WERI-Rb-1 (cell line): ENCODE data around the gene GPR158.
"Not testable (repeated sequence)": the region's sequence is repeated elsewhere in the genome, so short reads cannot be mapped to it uniquely, and the experiment has no call there.

Experiments used
- DNase-seq: peaks from one replicate; pipeline ENCODE4 v3.0.0-alpha.2; 2020
- H3K27ac ChIP-seq: fragments of 250-450 bp; sonication (Bioruptor Pico); 2 replicates; pipeline ENCODE4 v1.5.1; 2020; ENCODE audit warnings: mild to moderate bottlenecking, moderate library complexity
- H3K27me3 ChIP-seq: fragments of 250-450 bp; sonication (Bioruptor Pico); 2 replicates; pipeline ENCODE4 v1.5.1; 2021; ENCODE audit warnings: mild to moderate bottlenecking, low read depth, moderate library complexity; ENCODE audit not compliant: insufficient read depth, severe bottlenecking
- H3K36me3 ChIP-seq: fragments of 250-450 bp; sonication (Bioruptor Pico); 2 replicates; pipeline ENCODE4 v1.5.1; 2020; ENCODE audit warnings: mild to moderate bottlenecking, moderate library complexity
- H3K4me3 ChIP-seq: 2 replicates; pipeline ENCODE4 v1.5.1; 2011; ENCODE audit warnings: low read depth, mild to moderate bottlenecking, control low read depth, low read length
- H3K9me3 ChIP-seq: fragments of 250-450 bp; sonication (Bioruptor Pico); 2 replicates; pipeline ENCODE4 v1.5.1; 2021; ENCODE audit warnings: mild to moderate bottlenecking, moderate library complexity; ENCODE audit not compliant: severe bottlenecking
- TF ChIP-seq, protein P1 (sequence below): IDR thresholded peaks from 2 replicates; pipeline ENCODE4 v1.5.1; 2011; ENCODE audit warnings: low read depth, mild to moderate bottlenecking, control low read depth, inconsistent platforms, low read length

GPR158 gene

DNA sequence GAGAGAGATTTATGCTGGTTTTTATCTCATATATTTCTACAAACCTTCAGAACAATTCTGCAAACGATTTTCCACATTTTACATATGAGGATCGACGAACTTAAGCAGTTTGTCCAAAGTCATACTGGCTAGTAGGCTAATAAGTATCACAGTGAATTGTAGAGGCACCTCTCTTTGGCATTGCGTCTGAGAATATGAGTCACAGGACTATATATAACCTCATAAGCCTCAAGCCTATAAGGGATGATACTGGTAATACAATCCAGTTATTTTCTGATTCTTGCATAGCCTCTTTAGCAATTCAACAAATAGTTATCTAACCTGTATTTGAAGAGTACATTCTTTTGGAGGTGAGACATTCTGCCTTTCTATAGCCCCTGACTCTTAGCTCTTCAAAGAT, 129.8 kb downstream of the GPR158 start:
- Histone ChIP-seq H3K27me3 (no peaks in the 10 kb centered on the region), H3K36me3 (no peaks in the 10 kb centered on the region), H3K4me3 (no peak overlapping the region), H3K27ac (no peak overlapping the region), H3K9me3 (no peaks in the 10 kb centered on the region)
- DNase-seq, result no peak
- TF ChIP-seq, protein P1, sequence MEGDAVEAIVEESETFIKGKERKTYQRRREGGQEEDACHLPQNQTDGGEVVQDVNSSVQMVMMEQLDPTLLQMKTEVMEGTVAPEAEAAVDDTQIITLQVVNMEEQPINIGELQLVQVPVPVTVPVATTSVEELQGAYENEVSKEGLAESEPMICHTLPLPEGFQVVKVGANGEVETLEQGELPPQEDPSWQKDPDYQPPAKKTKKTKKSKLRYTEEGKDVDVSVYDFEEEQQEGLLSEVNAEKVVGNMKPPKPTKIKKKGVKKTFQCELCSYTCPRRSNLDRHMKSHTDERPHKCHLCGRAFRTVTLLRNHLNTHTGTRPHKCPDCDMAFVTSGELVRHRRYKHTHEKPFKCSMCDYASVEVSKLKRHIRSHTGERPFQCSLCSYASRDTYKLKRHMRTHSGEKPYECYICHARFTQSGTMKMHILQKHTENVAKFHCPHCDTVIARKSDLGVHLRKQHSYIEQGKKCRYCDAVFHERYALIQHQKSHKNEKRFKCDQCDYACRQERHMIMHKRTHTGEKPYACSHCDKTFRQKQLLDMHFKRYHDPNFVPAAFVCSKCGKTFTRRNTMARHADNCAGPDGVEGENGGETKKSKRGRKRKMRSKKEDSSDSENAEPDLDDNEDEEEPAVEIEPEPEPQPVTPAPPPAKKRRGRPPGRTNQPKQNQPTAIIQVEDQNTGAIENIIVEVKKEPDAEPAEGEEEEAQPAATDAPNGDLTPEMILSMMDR, result no peak

DNA sequence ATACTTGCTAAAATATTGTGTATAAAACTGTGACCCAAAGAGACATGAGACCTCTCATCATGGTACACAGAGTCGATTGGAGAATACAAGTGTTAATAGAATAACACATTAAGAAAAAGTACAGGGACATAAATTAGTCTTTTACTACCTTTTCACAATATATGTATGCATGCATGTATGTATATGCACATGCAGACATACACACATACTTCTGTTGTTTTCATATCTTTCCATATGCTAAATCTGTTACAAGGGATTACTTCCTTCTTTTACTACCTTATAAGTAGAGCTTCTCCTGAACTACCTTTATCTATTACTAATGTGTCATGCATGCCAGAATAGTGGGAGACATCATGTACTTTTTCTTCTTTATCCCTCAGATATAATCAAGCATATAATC, 131.6 kb downstream of the GPR158 start:
- Histone ChIP-seq H3K4me3 (no peak overlapping the region), H3K36me3 (no peaks in the 10 kb centered on the region), H3K27me3 (no peaks in the 10 kb centered on the region), H3K27ac (no peak overlapping the region), H3K9me3 (no peaks in the 10 kb centered on the region)
- TF ChIP-seq, protein P1, result no peak
- DNase-seq, result no peak

DNA sequence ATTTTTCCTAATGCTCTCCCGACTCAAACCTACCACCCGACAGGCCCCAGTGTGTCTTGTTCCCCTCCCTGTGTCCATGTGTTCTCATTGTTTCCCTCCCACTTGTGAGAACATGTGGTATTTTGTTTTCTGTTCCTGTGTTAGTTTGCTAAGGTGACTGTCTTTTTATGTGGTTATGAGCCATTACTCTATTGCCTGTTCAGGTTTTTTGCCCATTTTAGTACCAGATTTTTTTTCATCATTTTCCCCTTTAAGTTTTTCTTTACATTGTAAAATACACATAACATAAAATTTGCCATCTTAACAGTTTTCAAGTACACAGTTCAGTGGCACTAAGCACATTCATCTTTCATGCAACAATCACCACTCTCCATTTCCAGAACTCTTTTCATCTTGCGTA, 133.5 kb downstream of the GPR158 start:
- DNase-seq, result no peak

DNA sequence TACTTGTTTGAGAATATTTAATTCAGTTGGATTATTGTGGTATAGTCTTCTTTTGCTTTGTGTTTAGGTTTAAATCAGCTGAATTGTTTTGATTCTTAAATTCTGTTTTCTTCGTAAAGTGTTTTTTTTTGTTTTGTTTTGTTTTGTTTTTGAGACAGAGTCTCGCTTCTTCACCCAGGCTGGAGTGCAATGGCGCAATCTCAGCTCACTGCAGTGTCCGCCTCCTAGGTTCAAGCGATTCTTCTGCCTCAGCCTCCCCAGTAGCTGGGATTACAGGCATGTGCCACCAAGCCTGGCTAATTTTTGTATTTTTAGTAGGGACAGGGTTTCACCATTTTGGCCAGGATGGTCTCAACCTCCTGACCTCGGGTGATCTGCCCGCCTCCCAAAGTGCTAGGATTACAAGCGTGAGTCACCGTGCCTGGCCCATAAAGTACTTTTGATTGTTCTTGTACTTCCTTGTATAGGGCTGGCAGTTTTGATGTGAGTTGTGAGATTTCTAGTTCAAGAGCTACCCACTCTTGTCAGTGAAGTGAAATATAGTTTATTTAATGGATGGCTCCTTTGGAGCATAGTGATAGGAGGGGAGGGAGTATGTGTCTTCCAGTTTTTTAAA, 142.9 kb downstream of the GPR158 start:
- DNase-seq, H3K9me3 ChIP-seq, H3K36me3 ChIP-seq, H3K27ac ChIP-seq, H3K27me3 ChIP-seq, H3K4me3 ChIP-seq: not testable (repeated sequence)

More for the DNA sequence above, 133.5 kb downstream of the GPR158 start:
- no peaks in the 10 kb centered on the region for H3K27me3 ChIP-seq
- H3K9me3 ChIP-seq, result no peaks in the 10 kb centered on the region
- H3K36me3 ChIP-seq, result no peaks in the 10 kb centered on the region
- TF ChIP-seq, protein P1, result no peak
- H3K27ac ChIP-seq, result no peak overlapping the region
- no peak overlapping the region for H3K4me3 ChIP-seq

DNA sequence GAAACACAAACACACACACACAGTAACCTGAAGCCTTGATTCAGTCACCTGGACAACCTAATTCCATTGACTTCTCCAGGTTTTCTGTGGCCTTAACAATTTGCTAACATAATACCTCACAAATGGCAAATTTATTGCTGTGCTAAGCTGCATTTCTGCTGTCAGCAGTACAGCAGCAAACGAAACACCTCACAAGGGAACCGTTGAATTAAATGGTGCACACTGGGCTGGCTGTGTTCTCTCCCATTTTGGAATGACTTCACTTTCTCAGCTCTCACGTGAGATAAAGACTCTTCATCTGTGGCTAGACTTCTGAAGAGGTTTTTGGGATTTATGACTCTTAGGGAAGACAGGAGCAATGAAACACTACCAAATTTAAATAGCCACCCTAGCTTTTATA, 152.5 kb downstream of the GPR158 start:
- no peaks in the 10 kb centered on the region for H3K9me3 ChIP-seq
- no peak for DNase-seq
- H3K27me3 ChIP-seq, result no peaks in the 10 kb centered on the region
- no peaks in the 10 kb centered on the region for H3K36me3 ChIP-seq
- TF ChIP-seq, protein P1, result no peak
- no peak overlapping the region for H3K27ac ChIP-seq
- H3K4me3 ChIP-seq, result no peak overlapping the region

DNA sequence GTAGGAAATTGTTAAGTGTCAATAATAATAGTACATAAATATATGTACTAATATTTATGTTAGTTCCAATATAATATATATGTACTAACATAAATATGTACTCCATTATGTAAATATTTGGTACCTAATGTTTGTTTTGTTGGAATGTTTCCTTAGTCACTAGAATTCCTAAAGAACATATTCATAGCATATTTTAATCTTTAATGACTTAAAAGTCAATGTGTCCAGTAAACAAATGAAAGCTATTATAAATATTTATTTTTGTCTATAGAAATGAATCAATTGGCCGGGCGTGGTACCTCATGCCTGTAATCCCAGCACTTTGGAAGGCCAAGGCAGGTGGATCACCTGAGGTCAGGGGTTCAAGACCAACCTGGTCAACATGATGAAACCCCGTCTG, 153.6 kb downstream of the GPR158 start:
- Histone ChIP-seq H3K27ac (no peak overlapping the region), H3K36me3 (no peaks in the 10 kb centered on the region), H3K4me3 (no peak overlapping the region), H3K9me3 (no peaks in the 10 kb centered on the region), H3K27me3 (no peaks in the 10 kb centered on the region)
- DNase-seq, result no peak
- TF ChIP-seq, protein P1, result no peak

DNA sequence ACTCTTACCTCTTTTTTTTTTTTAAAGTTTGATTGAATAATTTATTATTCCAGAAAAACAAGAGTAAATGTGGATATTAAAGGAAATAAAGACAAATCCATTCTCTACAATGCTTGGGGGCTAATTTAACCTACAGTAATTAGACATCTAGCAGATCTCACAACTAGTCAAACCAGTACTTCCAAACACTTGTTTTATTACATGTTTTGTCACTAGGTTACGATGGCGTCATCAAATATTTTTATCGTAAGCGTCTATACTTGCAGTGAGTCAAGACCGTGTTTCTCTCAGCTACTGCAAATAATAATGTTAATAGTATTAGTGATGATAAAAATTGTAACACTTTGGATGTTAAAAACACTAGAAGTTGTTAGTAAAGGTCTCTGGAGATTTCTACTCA, 154.8 kb downstream of the GPR158 start:
- not testable (repeated sequence) for H3K4me3 ChIP-seq, DNase-seq, H3K27me3 ChIP-seq, H3K27ac ChIP-seq, H3K36me3 ChIP-seq, H3K9me3 ChIP-seq
